Activated naive CD8-positive, alpha-beta T cell (primary cell): ENCODE data around the gene CDKL2.

ENCODE experiments used
- H3K27ac Mint-ChIP-seq: one replicate; pipeline ENCODE4 v1.8.0; 2021; ENCODE audit warnings: mixed read lengths
- H3K27me3 Mint-ChIP-seq: one replicate; pipeline ENCODE4 v1.8.0; 2021; ENCODE audit warnings: mixed read lengths
- H3K36me3 Mint-ChIP-seq: one replicate; pipeline ENCODE4 v1.8.0; 2021; ENCODE audit warnings: mixed read lengths
- H3K4me1 Mint-ChIP-seq: one replicate; pipeline ENCODE4 v1.8.0; 2021; ENCODE audit warnings: low read depth, mixed read lengths
- H3K4me3 Mint-ChIP-seq: one replicate; pipeline ENCODE4 v1.8.0; 2021; ENCODE audit warnings: mild to moderate bottlenecking, mixed read lengths
- H3K9me3 Mint-ChIP-seq: one replicate; pipeline ENCODE4 v1.8.0; 2021; ENCODE audit warnings: low read depth, mixed read lengths

CDKL2 gene

DNA sequence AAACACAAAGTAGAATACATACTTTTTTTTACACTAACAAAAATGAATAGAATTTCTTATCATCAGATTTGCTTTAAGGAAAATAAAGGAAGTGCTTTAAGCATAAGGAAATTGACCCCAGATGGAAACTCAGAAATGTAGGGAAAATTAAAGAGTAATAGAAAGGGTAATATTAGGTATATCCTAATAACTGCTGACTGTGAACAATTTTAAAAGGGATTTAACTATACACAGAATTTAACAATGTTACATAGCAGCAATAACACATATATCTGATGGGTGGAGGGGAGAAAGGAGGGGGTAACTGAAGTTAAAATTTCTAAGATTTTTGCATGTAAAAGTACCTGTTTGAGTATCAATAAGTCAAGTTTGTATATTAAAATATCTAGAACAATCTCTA is 8.6 kb downstream of the CDKL2 start:
- no peak overlapping the region for H3K27ac Mint-ChIP-seq
- H3K4me3 Mint-ChIP-seq = no peak overlapping the region
- no peaks in the 10 kb centered on the region for H3K4me1 Mint-ChIP-seq
- H3K27me3 Mint-ChIP-seq = no peaks in the 10 kb centered on the region
- H3K36me3 Mint-ChIP-seq = no peaks in the 10 kb centered on the region
- no peaks in the 10 kb centered on the region for H3K9me3 Mint-ChIP-seq

GRCh38 chr4:75612306-75612705 is 18.0 kb downstream of the CDKL2 start:
- no peak overlapping the region for H3K4me3 Mint-ChIP-seq
- H3K36me3 Mint-ChIP-seq = no peaks in the 10 kb centered on the region
- no peaks in the 10 kb centered on the region for H3K27me3 Mint-ChIP-seq
- H3K9me3 Mint-ChIP-seq = no peaks in the 10 kb centered on the region
- H3K27ac Mint-ChIP-seq = no peak overlapping the region
- H3K4me1 Mint-ChIP-seq = no peaks in the 10 kb centered on the region

DNA sequence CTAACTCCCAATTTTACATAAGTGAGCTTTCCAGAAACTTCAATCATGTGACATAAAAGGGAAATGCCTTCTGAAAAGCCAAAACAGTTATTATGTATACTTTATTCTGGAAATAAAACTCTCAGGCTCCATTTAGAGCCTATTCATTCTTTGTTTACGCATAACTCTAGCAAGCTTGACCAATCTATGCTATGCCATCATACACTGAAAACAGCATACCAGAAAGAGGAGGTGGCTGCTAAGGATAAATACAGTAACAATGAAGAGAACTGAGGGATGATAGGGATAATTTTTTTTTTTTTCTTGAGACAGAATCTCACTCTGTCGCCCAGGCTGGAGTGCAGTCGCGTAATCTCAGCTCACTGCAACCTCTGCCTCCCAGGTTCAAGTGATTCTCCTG is 24.4 kb downstream of the CDKL2 start:
- Mint-ChIP-seq H3K27me3 (no peaks in the 10 kb centered on the region), H3K4me1 (no peaks in the 10 kb centered on the region), H3K4me3 (no peak overlapping the region), H3K36me3 (no peaks in the 10 kb centered on the region), H3K27ac (no peak overlapping the region), H3K9me3 (no peaks in the 10 kb centered on the region)

GRCh38 chr4:75599647-75600046 is 30.7 kb downstream of the CDKL2 start:
- Mint-ChIP-seq H3K27ac (no peak overlapping the region), H3K4me3 (no peak overlapping the region), H3K36me3 (peaks cover 9% of the 10 kb centered on the region), H3K9me3 (no peaks in the 10 kb centered on the region), H3K27me3 (no peaks in the 10 kb centered on the region), H3K4me1 (no peaks in the 10 kb centered on the region)

GRCh38 chr4:75598390-75598789 is 31.9 kb downstream of the CDKL2 start:
- no peak overlapping the region for H3K27ac Mint-ChIP-seq
- peaks cover 9% of the 10 kb centered on the region for H3K36me3 Mint-ChIP-seq
- no peaks in the 10 kb centered on the region for H3K27me3 Mint-ChIP-seq
- H3K4me1 Mint-ChIP-seq = no peaks in the 10 kb centered on the region
- no peak overlapping the region for H3K4me3 Mint-ChIP-seq
- no peaks in the 10 kb centered on the region for H3K9me3 Mint-ChIP-seq

DNA sequence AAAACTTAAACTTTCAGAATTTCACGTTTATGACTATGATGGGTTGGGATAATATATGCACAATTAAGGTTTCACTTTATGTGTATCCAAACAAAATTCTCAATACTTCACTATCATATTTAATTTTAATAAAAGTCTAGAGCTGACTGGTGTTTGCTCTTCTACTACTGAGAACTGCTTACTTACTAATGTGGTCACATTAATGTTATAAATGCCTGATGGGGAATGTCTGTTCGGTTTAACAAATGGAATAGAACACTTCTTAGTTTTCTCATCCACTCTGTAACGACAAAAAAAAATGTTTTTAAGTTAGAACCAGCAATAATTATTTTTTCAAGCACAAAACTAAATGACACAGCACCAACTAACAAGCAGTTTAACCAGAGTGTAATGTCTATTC is 34.3 kb downstream of the CDKL2 start:
- H3K27me3 Mint-ChIP-seq = no peaks in the 10 kb centered on the region
- no peak overlapping the region for H3K4me3 Mint-ChIP-seq
- H3K36me3 Mint-ChIP-seq = peaks cover 9% of the 10 kb centered on the region
- no peaks in the 10 kb centered on the region for H3K4me1 Mint-ChIP-seq
- H3K9me3 Mint-ChIP-seq = no peaks in the 10 kb centered on the region
- no peak overlapping the region for H3K27ac Mint-ChIP-seq

GRCh38 chr4:75593393-75593792 is 36.9 kb downstream of the CDKL2 start:
- Mint-ChIP-seq H3K27ac (no peak overlapping the region), H3K36me3 (no peaks in the 10 kb centered on the region)

DNA sequence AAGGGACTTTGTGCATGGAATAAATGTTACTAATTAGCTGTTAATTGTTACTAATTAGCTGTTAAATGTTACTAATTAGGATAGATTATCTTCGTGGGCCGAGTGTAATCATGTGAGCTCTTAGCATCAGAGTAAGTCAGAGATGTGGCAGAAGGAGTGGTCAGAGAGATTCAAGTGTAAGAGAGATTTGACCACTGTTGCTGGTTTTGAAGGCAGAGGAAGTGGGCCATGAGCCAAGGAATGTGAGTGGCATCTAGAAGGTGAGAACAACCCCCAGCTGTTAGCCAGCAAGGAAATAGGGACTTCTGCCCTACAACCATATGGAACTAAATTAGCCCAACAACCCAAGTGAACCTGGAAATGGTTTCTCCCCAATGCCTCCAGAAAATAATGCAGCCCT is 46.3 kb downstream of the CDKL2 start:
- Mint-ChIP-seq H3K27ac (no peak overlapping the region), H3K4me3 (no peak overlapping the region), H3K9me3 (peaks cover 6% of the 10 kb centered on the region)

More at GRCh38 chr4:75593393-75593792, 36.9 kb downstream of the CDKL2 start:
- no peaks in the 10 kb centered on the region for H3K9me3 Mint-ChIP-seq
- no peaks in the 10 kb centered on the region for H3K27me3 Mint-ChIP-seq
- no peak overlapping the region for H3K4me3 Mint-ChIP-seq
- no peaks in the 10 kb centered on the region for H3K4me1 Mint-ChIP-seq

DNA sequence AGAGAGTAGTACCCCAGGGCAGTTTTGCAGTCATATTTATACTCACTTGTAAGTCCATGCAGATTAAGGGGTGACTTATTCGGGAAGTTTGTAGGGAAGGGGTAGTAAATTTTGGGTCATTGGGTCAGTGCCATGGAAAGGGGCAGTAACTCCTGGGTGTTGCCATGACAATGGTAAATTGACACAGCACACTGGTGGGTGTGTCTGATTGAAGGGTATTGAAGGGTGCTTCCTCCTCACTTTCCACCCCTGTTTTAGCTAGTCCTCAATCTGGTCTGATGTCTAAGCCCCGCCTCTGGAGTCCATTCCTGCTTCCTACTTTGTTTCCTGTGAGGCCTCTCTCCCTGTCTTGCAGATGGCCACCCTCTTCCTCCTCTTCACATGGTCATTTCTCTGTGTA is 62.6 kb downstream of the CDKL2 start:
- Mint-ChIP-seq H3K27ac (no peak overlapping the region), H3K9me3 (no peaks in the 10 kb centered on the region), H3K4me1 (no peaks in the 10 kb centered on the region), H3K4me3 (no peak overlapping the region), H3K27me3 (peaks cover 4% of the 10 kb centered on the region), H3K36me3 (no peaks in the 10 kb centered on the region)

More for the DNA sequence above, 46.3 kb downstream of the CDKL2 start:
- Mint-ChIP-seq H3K36me3 (peaks cover 10% of the 10 kb centered on the region), H3K4me1 (no peaks in the 10 kb centered on the region), H3K27me3 (peaks cover 4% of the 10 kb centered on the region)

DNA sequence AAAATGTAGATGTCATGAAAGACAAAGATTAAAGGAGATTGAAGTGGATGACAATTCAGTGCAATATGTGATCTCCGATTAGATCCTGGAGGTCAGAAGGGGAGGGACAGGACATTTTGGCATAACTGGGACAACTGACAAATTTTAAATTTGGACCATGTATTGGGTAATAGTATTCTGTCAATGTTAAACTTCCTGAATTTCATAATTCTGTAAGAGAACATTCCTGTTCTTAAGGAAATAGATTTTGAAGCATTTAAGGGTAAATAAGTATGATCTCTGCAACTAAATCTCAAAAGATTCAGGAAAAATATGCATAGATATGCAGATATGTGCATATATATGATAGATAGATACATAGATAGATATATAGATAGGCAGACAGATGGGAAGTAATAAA is 63.4 kb downstream of the CDKL2 start:
- Mint-ChIP-seq H3K9me3 (no peaks in the 10 kb centered on the region), H3K27me3 (peaks cover 6% of the 10 kb centered on the region), H3K36me3 (no peaks in the 10 kb centered on the region), H3K27ac (no peak overlapping the region), H3K4me1 (no peaks in the 10 kb centered on the region), H3K4me3 (no peak overlapping the region)

DNA sequence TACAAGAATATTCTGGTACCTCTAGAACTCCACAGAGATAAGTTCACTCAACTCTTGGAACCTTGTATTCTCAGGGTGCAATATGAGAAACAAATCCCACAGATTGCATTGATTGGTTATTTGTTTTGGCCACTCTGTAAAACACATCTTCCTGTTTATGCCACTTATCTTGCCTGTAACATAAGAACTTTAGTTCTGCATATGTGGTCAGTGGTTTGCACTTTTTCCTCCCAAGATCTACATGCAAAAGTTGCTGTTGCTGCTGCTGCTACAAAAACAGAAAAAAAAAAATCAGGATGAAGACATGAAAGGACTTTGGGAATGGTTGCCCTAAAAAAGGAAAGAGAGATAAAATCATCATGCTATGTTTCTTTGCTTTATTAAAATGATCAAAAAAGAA is 64.8 kb downstream of the CDKL2 start:
- H3K27ac Mint-ChIP-seq = no peak overlapping the region
- H3K9me3 Mint-ChIP-seq = no peaks in the 10 kb centered on the region
- H3K27me3 Mint-ChIP-seq = peaks cover 3% of the 10 kb centered on the region
- H3K4me1 Mint-ChIP-seq = no peaks in the 10 kb centered on the region
- H3K4me3 Mint-ChIP-seq = no peak overlapping the region
- H3K36me3 Mint-ChIP-seq = no peaks in the 10 kb centered on the region

DNA sequence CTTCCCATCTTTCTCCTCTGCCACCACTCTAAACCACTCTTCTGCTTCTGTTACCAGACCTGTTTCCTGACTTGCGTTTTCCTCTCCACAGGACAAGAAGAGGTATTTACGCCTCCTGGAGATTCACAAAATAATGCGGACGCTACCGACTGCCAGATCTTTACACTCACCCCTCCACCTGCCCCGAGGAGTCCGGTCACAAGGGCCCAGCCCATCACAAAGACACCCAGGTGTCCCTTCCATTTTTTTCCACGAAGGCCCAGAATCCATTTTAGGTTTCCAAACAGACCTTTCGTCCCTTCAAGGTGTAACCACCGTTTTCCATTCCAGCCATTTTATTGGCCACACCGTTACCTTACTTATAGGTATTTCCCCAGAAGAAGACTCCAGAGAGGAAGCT is 66.3 kb downstream of the CDKL2 start:
- H3K9me3 Mint-ChIP-seq = no peaks in the 10 kb centered on the region
- H3K4me1 Mint-ChIP-seq = no peaks in the 10 kb centered on the region
- H3K27me3 Mint-ChIP-seq = peaks cover 3% of the 10 kb centered on the region
- H3K36me3 Mint-ChIP-seq = no peaks in the 10 kb centered on the region
- H3K4me3 Mint-ChIP-seq = no peak overlapping the region
- no peak overlapping the region for H3K27ac Mint-ChIP-seq

DNA sequence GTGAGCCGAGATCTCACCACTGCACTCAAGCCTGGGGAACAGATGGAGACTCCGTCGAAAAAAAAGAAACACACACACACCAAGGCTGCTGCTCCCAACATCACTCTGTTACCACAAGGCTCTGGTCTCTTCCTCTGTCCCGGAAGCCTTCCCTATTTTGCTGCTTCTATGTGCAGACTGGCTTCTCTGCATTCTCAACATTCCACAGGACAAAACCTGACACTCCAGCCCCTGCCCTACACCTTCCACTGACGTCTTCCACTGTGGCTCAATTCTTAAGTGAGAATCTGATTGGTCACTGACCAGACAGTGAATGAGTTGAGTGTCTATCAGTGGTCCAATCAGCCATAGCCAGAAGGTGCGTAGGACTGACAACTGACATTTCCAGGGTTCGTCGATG is 68.5 kb downstream of the CDKL2 start:
- no peaks in the 10 kb centered on the region for H3K36me3 Mint-ChIP-seq
- H3K4me3 Mint-ChIP-seq = no peak overlapping the region
- H3K27me3 Mint-ChIP-seq = peaks cover 5% of the 10 kb centered on the region
- no peaks in the 10 kb centered on the region for H3K9me3 Mint-ChIP-seq
- H3K4me1 Mint-ChIP-seq = no peaks in the 10 kb centered on the region
- H3K27ac Mint-ChIP-seq = no peak overlapping the region

DNA sequence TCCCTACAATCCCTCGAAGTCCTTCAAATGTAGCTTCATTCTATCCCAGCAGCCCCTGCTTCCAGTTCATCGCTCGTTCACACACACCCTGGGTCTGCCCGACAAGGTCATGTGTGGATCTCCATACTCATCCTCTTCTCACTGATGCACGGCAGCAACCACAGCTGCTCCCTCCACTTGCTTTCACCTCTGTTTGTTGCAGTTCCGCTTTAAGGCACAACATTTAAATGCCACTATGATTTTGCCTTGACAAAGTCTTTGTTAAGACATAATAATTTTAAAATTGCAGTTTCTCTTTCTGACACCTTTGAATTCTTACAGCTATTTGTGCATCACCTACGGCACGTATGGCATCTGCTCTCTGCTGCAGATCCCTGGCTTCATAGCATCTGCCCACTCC is 72.6 kb downstream of the CDKL2 start:
- Mint-ChIP-seq H3K27me3 (peaks cover 7% of the 10 kb centered on the region), H3K36me3 (no peaks in the 10 kb centered on the region), H3K4me1 (no peaks in the 10 kb centered on the region), H3K9me3 (no peaks in the 10 kb centered on the region), H3K4me3 (no peak overlapping the region), H3K27ac (no peak overlapping the region)

- Mint-ChIP-seq H3K36me3 (no peaks in the 10 kb centered on the region), H3K9me3 (no peaks in the 10 kb centered on the region), H3K27ac (no peak within 1 kb of the TSS), H3K4me3 (no peak within 1 kb of the TSS), H3K4me1 (no peaks in the 10 kb centered on the region), H3K27me3 (peaks cover 5% of the 10 kb centered on the region)
Measured at GRCh38 chr4:75555294-75556164, 74.8 kb downstream of the CDKL2 start, which contains the start of gene ODAPH. Gene ODAPH, plus strand, starts transcription at chr4:75556066. Its CDS starts 17 bp downstream, at chr4:75556083.

- Mint-ChIP-seq H3K27ac (no peak overlapping the region), H3K9me3 (no peaks in the 10 kb centered on the region), H3K4me1 (no peaks in the 10 kb centered on the region), H3K36me3 (no peaks in the 10 kb centered on the region), H3K27me3 (peaks cover 3% of the 10 kb centered on the region), H3K4me3 (no peak overlapping the region)
Measured at GRCh38 chr4:75552452-75552851, 77.9 kb downstream of the CDKL2 start.
